IMR-90 (cell line): ENCODE data around the gene ANP32A. TPM values are rescaled to one million over a fixed set of nuclear protein-coding genes. Genes with fewer than 3 reads are reported as not detected.

ENCODE experiments used
- ATAC-seq: fragments of 200-7000 bp; cut with Tn5 transposase; 2 replicates; pipeline ENCODE4 v1.9.1; 2020; ENCODE audit warnings: low read depth, mild to moderate bottlenecking, moderate library complexity
- BruUV-seq: library from RNA; stranded (reverse); fragments of 400-500 nt; replicated peaks from 2 replicates; lab custom pipeline; 2021; lab: Mats Ljungman, UMichigan
- CTCF ChIA-PET: fragments of 300-600 bp; formaldehyde crosslinking; extraction: SDS; loops from one replicate; lab custom pipeline; 2021; ENCODE audit warnings: antibody characterized with exemption; lab: Yijun Ruan, JAX
- POLR2A ChIA-PET: fragments of 300-600 bp; sonication (Branson Sonifier 250); formaldehyde crosslinking; loops from one replicate; lab custom pipeline; 2022; ENCODE audit warnings: antibody characterized with exemption; ENCODE audit not compliant: unreplicated experiment; lab: Charles Lee
- DNase-seq: peaks from one replicate; pipeline ENCODE4 v3.0.0; 2013
- H2AFZ ChIP-seq: replicated peaks from 2 replicates; pipeline ENCODE3; 2013; ENCODE audit warnings: low read length, mild to moderate bottlenecking; ENCODE audit not compliant: poor library complexity
- H2AK5ac ChIP-seq: 2 replicates; pipeline ENCODE4 v1.6.1; 2013; ENCODE audit warnings: low read depth, low read length, inconsistent platforms
- H2AK9ac ChIP-seq: replicated peaks from 2 replicates; pipeline ENCODE3; 2013; ENCODE audit warnings: mild to moderate bottlenecking, low read depth, low read length, moderate library complexity; ENCODE audit not compliant: poor library complexity
- H2BK120ac ChIP-seq: 2 replicates; pipeline ENCODE4 v1.6.1; 2013; ENCODE audit warnings: low read depth, low read length, inconsistent platforms
- H2BK15ac ChIP-seq: 3 replicates; pipeline ENCODE4 v1.6.1; 2013; ENCODE audit warnings: low read depth, low read length, inconsistent platforms
- H2BK20ac ChIP-seq: 2 replicates; pipeline ENCODE4 v1.6.1; 2013; ENCODE audit warnings: low read depth, mild to moderate bottlenecking, inconsistent platforms, low read length, moderate library complexity
- H2BK5ac ChIP-seq: 2 replicates; pipeline ENCODE4 v1.6.1; 2013; ENCODE audit warnings: mild to moderate bottlenecking, low read depth, low read length, inconsistent platforms; ENCODE audit not compliant: poor library complexity, severe bottlenecking
- H3K14ac ChIP-seq: replicated peaks from 2 replicates; pipeline ENCODE4 v1.6.1; 2013; ENCODE audit warnings: low read depth, low read length, inconsistent platforms
- H3K18ac ChIP-seq: 2 replicates; pipeline ENCODE4 v1.6.1; 2013; ENCODE audit warnings: low read depth, low read length, control low read depth
- H3K23ac ChIP-seq: 2 replicates; pipeline ENCODE4 v1.6.1; 2013; ENCODE audit warnings: low read depth, low read length, inconsistent platforms
- H3K27ac ChIP-seq: 2 replicates; pipeline ENCODE4 v1.5.1; 2013; ENCODE audit warnings: mild to moderate bottlenecking, control low read depth, low read length; ENCODE audit not compliant: insufficient read depth
- H3K27me3 ChIP-seq: 2 replicates; pipeline ENCODE4 v1.6.1; 2013; ENCODE audit warnings: low read length; ENCODE audit not compliant: control insufficient read depth, insufficient read depth
- H3K36me3 ChIP-seq: 2 replicates; pipeline ENCODE4 v1.6.1; 2013; ENCODE audit warnings: low read length, mixed read lengths; ENCODE audit not compliant: control insufficient read depth, insufficient read depth
- H3K4ac ChIP-seq: 2 replicates; pipeline ENCODE4 v1.6.1; 2013; ENCODE audit warnings: low read depth, low read length, inconsistent platforms
- H3K4me1 ChIP-seq: 2 replicates; pipeline ENCODE4 v1.6.1; 2013; ENCODE audit warnings: low read length, mixed read lengths; ENCODE audit not compliant: control insufficient read depth, insufficient read depth
- H3K4me2 ChIP-seq: 2 replicates; pipeline ENCODE4 v1.6.1; 2013; ENCODE audit warnings: low read depth, mild to moderate bottlenecking, control low read depth, low read length, moderate library complexity
- H3K4me3 ChIP-seq: 2 replicates; pipeline ENCODE4 v1.5.1; 2013; ENCODE audit warnings: low read depth, mild to moderate bottlenecking, control low read depth, low read length, moderate library complexity; ENCODE audit not compliant: insufficient read depth
- H3K56ac ChIP-seq: 2 replicates; pipeline ENCODE4 v1.6.1; 2013; ENCODE audit warnings: low read length, inconsistent platforms; ENCODE audit not compliant: insufficient read depth; ENCODE audit errors: extremely low read depth
- H3K79me1 ChIP-seq, 2 experiments: 2 replicates each; pipeline ENCODE4 v1.6.1; 2013; ENCODE audit warnings: low read length in 2 of 2, inconsistent platforms in 1 of 2, low read depth in 1 of 2
- H3K9ac ChIP-seq: 2 replicates; pipeline ENCODE4 v1.6.1; 2013; ENCODE audit warnings: low read depth, low read length, control low read depth
- H3K9me1 ChIP-seq: 2 replicates; pipeline ENCODE4 v1.6.1; 2013; ENCODE audit warnings: low read length, inconsistent platforms; ENCODE audit not compliant: insufficient read depth
- H3K9me3 ChIP-seq: 2 replicates; pipeline ENCODE4 v1.6.1; 2013; ENCODE audit warnings: low read length; ENCODE audit not compliant: control insufficient read depth, insufficient read depth
- H4K20me1 ChIP-seq: 2 replicates; pipeline ENCODE4 v1.6.1; 2013; ENCODE audit warnings: low read length, inconsistent platforms; ENCODE audit not compliant: insufficient read depth
- H4K5ac ChIP-seq: 2 replicates; pipeline ENCODE4 v1.6.1; 2013; ENCODE audit warnings: mild to moderate bottlenecking, low read depth, low read length, control low read depth
- H4K8ac ChIP-seq, 2 experiments: 2 replicates each; pipeline ENCODE4 v1.6.1; 2013; ENCODE audit warnings: low read depth in 2 of 2, low read length in 2 of 2, control low read depth in 1 of 2, inconsistent platforms in 1 of 2
- H4K91ac ChIP-seq: 2 replicates; pipeline ENCODE4 v1.6.1; 2013; ENCODE audit warnings: low read depth, low read length, inconsistent platforms; ENCODE audit not compliant: insufficient read depth
- BHLHE40 ChIP-seq: fragments of 150-350 bp; IDR thresholded peaks from 2 replicates; pipeline ENCODE4 v1.6.1; 2016; ENCODE audit warnings: mild to moderate bottlenecking, low read depth, low read length
- CEBPB ChIP-seq: IDR thresholded peaks from 2 replicates; pipeline ENCODE4 v1.6.1; 2012; ENCODE audit warnings: low read depth, low read length, improper control_type of control experiment
- CHD1 ChIP-seq: IDR thresholded peaks from 2 replicates; pipeline ENCODE4 v1.6.1; 2012; ENCODE audit warnings: low read depth, low read length, improper control_type of control experiment
- CTCF ChIP-seq: conservative IDR thresholded peaks from 2 replicates; pipeline ENCODE4 v1.5.1; 2012; ENCODE audit warnings: mild to moderate bottlenecking, low read depth, low read length, improper control_type of control experiment
- FOS ChIP-seq: fragments of 150-350 bp; IDR thresholded peaks from 2 replicates; pipeline ENCODE4 v1.6.1; 2016; ENCODE audit warnings: low read depth, low read length
- MAFK ChIP-seq: IDR thresholded peaks from 2 replicates; pipeline ENCODE4 v1.6.1; 2012; ENCODE audit warnings: low read depth, low read length, improper control_type of control experiment
- MAZ ChIP-seq: IDR thresholded peaks from 2 replicates; pipeline ENCODE4 v1.6.1; 2012; ENCODE audit warnings: low read depth, mild to moderate bottlenecking, low read length, improper control_type of control experiment, moderate library complexity, borderline replicate concordance
- MXI1 ChIP-seq: IDR thresholded peaks from 2 replicates; pipeline ENCODE4 v1.6.1; 2012; ENCODE audit warnings: low read depth, mild to moderate bottlenecking, low read length, moderate library complexity, borderline replicate concordance
- NFE2L2 ChIP-seq: fragments of 150-350 bp; IDR thresholded peaks from 2 replicates; pipeline ENCODE4 v1.6.1; 2016; ENCODE audit warnings: low read depth, mild to moderate bottlenecking, low read length
- POLR2A ChIP-seq: IDR thresholded peaks from 2 replicates; pipeline ENCODE4 v1.6.1; 2012; ENCODE audit warnings: mild to moderate bottlenecking, low read depth, low read length
- RAD21 ChIP-seq: IDR thresholded peaks from 2 replicates; pipeline ENCODE4 v1.6.1; 2012; ENCODE audit warnings: low read length, improper control_type of control experiment
- RCOR1 ChIP-seq: IDR thresholded peaks from 2 replicates; pipeline ENCODE4 v1.6.1; 2012; ENCODE audit warnings: mild to moderate bottlenecking, low read length, improper control_type of control experiment; ENCODE audit not compliant: insufficient replicate concordance
- RFX5 ChIP-seq: IDR thresholded peaks from 2 replicates; pipeline ENCODE4 v1.8.0; 2012; ENCODE audit warnings: low read depth, mild to moderate bottlenecking, low read length, moderate library complexity
- SMC3 ChIP-seq: fragments of 150-350 bp; IDR thresholded peaks from 2 replicates; pipeline ENCODE4 v1.6.1; 2016; ENCODE audit warnings: low read depth, mild to moderate bottlenecking, antibody characterized with exemption, low read length, moderate library complexity
- whole genome bisulfite sequencing, 2 experiments: methylation state at CpG; one replicate each; pipeline versions ENCODE4 v1.1.5 to v1.1.7; 2013; ENCODE audit warnings: missing lambda C conversion rate in 2 of 2; ENCODE audit not compliant: insufficient read length in 1 of 2; ENCODE audit errors: extremely low coverage in 2 of 2; 5-methylcytosine and 5-hydroxymethylcytosine counted together
- dilution Hi-C: fragments of 300-500 bp; cut with HindIII; formaldehyde crosslinking; loops from one replicate; pipeline ENCODE4 v1.14.3; 2018; ENCODE audit warnings: low sequenced_read_pairs; ENCODE audit not compliant: unreplicated experiment
- in situ Hi-C: fragments of 300-500 bp; cut with MboI; formaldehyde crosslinking; loops from 3 replicates; pipeline ENCODE4 v1.14.3; 2019; ENCODE audit warnings: low sequenced_read_pairs, inconsistent platforms, mixed read lengths
- intact Hi-C: fragments of 100-400 bp; cut with micrococcal nuclease; formaldehyde crosslinking; loops from 2 replicates; pipeline ENCODE4 v1.10.0; 2022
- polyA plus RNA-seq, 3 experiments: library from polyadenylated mRNA; depleted of rRNA; stranded (reverse); fragments of >200 nt; gene quantifications; 2 replicates each; pipeline ENCODE4 v1.2.3, GENCODE V29; 2012; ENCODE audit warnings: low replicate concordance in 1 of 3
- total RNA-seq: library from RNA; depleted of rRNA; stranded (reverse); fragments of >200 nt; gene quantifications from 2 replicates; pipeline ENCODE4 v1.2.3, GENCODE V29; 2012
- TF ChIP-seq, protein P1 (sequence below): fragments of 150-350 bp; IDR thresholded peaks from 2 replicates; pipeline ENCODE4 v1.6.1; 2017; ENCODE audit warnings: mild to moderate bottlenecking, antibody characterized with exemption, low read length, low read depth

Gene ANP32A
- total and polyA plus RNA-seq, 2 of the 4 experiments (the other 2 are of a cell fraction) = 62.4 to 72.8 TPM

DNA sequence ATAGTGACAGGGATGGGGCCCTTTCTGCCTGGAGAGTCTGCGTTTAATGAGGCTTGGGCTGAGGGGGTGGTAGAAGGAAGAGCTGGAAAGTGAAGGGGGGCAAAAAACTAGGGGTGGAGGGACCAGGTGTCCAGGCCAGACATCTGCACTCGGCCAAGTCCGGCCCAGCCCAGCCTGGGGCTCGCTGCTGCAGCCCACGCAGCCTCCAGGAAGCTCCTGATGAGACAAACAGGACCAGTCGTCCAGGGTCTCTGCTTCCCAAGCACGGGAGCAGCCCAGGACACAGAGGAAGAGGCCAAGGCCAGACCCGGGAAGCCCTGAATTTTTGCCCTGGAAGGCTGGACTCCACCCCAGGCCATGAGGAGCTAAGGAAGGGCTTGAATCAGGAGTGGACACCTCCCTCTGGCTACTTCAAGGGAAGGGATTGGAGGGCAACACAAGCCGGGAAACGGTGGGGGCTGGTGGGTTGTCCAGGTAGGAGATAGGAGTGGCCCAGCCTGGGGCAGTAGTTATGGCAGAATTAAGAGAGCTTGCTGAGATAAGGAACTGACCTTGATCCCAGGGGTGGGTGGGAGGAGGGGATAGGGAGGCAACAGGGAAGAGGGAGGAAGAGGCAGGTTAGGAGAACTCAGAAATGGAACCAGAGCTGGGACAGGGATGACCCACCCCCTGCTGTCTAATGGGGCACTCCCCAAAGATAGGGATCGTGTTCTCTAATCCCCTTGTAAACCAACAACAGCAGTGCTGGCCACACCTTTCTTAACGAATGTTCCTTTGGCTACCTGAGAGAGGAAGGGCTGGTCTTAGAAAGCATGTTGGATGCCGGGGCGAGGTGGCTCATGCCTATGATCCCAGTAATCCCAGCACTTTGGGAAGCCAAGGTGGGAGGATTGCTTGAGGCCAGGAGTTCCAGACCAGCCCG, 89.5 kb downstream of the ANP32A start:
- H2BK20ac ChIP-seq = no peak overlapping the region
- in situ Hi-C loops (loop anchor here (5.0 to 10.0 kb wide), 2 partner anchors 64 to 146 kb away; no protein-coding TSS in a partner anchor), intact Hi-C loops (loop anchor here (1.0 to 5.0 kb wide), 3 partner anchors 91 to 194 kb away; partner anchors contain the start of gene ANP32A), dilution Hi-C loops (no loop called here)
- no peak overlapping the region for H3K4ac ChIP-seq
- H3K9me3 ChIP-seq = no peaks in the 10 kb centered on the region
- H3K56ac ChIP-seq = no peak overlapping the region
- no peak overlapping the region for H3K4me2 ChIP-seq
- no peak overlapping the region for H4K91ac ChIP-seq
- peaks cover 5% of the 10 kb centered on the region for H3K4me1 ChIP-seq
- H2BK15ac ChIP-seq = no peak overlapping the region
- H2BK120ac ChIP-seq = no peak overlapping the region
- CTCF ChIA-PET = interaction anchor here (0.8 kb wide), 1 partner anchor 145 kb away, joined by 3 read pairs; no protein-coding TSS in a partner anchor
- 62% methylated on average over 12 of the region's 15 CpGs; no CpG with 5 or more reads in 1 of the 2 experiments for WGBS, 2 experiments
- no peak overlapping the region for H4K8ac ChIP-seq
- no peak overlapping the region for H2BK5ac ChIP-seq
- H4K20me1 ChIP-seq = no peaks in the 10 kb centered on the region
- H3K27me3 ChIP-seq = peaks cover 19% of the 10 kb centered on the region
- no peaks in the 10 kb centered on the region for H3K36me3 ChIP-seq
- POLR2A ChIA-PET = no interaction called here
- no peak overlapping the region for H2AFZ ChIP-seq
- H3K9me1 ChIP-seq = 0 out of 2 replicates have a peak, but pooled peaks cover 3% of the 10 kb centered on the region
- H3K27ac ChIP-seq = no peak overlapping the region
- H3K79me1 ChIP-seq = no peaks in the 10 kb centered on the region
- no peak overlapping the region for H2AK5ac ChIP-seq
- no peak overlapping the region for H3K14ac ChIP-seq
- TF ChIP-seq MAFK (no peak), FOS (no peak), RAD21 (no peak), MXI1 (no peak), NFE2L2 (no peak), MAZ (no peak), CTCF (no peak), SMC3 (no peak), BHLHE40 (no peak), CEBPB (no peak), POLR2A (no peak), RCOR1 (no peak), CHD1 (no peak), RFX5 (no peak)
- TF ChIP-seq, protein P1, sequence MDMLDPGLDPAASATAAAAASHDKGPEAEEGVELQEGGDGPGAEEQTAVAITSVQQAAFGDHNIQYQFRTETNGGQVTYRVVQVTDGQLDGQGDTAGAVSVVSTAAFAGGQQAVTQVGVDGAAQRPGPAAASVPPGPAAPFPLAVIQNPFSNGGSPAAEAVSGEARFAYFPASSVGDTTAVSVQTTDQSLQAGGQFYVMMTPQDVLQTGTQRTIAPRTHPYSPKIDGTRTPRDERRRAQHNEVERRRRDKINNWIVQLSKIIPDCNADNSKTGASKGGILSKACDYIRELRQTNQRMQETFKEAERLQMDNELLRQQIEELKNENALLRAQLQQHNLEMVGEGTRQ = no peak
- no TSS peak for BruUV-seq
- ATAC-seq = no peak
- no peak for DNase-seq
- H2AK9ac ChIP-seq = no peak overlapping the region
- no peak overlapping the region for H3K4me3 ChIP-seq
- no peak overlapping the region for H3K23ac ChIP-seq
- H3K9ac ChIP-seq = no peak overlapping the region
- H3K18ac ChIP-seq = no peak overlapping the region
- no peak overlapping the region for H4K5ac ChIP-seq
